Measurements from ENCODE around the gene TNPO3.
A peak's percentile ranks its signal among the peaks of the same experiment; 100 is the strongest.

The TNPO3 gene

GRCh38 chr7:128934361-128935341 is 120.3 kb downstream of the TNPO3 start:
- H4K20me1 ChIP-seq, result peaks cover 0 to 7% (median 0%) of the 10 kb centered on the region in 11 experiments; a peak in 5 of 22 replicates
- peaks cover 18 to 57% (median 51%) of the 10 kb centered on the region in 11 experiments; a peak in 21 of 22 replicates for H3K27me3 ChIP-seq
- H3K9ac ChIP-seq, result peak overlapping the region in 2 of 11 experiments; percentile 12 to 18; a peak in 2 of 22 replicates
- H3K9me3 ChIP-seq (replicated peaks in 1 of 11), result no peaks in the 10 kb centered on the region
- peak overlapping the region in 5 of 11 experiments; percentile 16 to 53 (median 42); a peak in 6 of 22 replicates for H3K27ac ChIP-seq
- H3K4me1 ChIP-seq, result peaks cover 53 to 79% (median 62%) of the 10 kb centered on the region in 10 experiments
- no peak for TF ChIP-seq Cebpa-rat (IDR thresholded peaks at IDR 0.05)
- H3K36me3 ChIP-seq, result no peaks in the 10 kb centered on the region
- peak overlapping the region; percentile 17 to 98 (median 82); a peak in 21 of 22 replicates for H3K4me2 ChIP-seq
- peak overlapping the region in 1 of 10 experiments; percentile 33; a peak in 3 of 20 replicates for H3K4me3 ChIP-seq

- H3K9me3 ChIP-seq (replicated peaks in 1 of 11), result no peaks in the 10 kb centered on the region
- TF ChIP-seq Cebpa-rat (IDR thresholded peaks at IDR 0.05), result no peak
Observed at GRCh38 chr7:128933180-128933891, 121.6 kb downstream of the TNPO3 start.

GRCh38 chr7:128932862-128933179 is 122.1 kb downstream of the TNPO3 start:
- TF ChIP-seq Cebpa-rat (IDR thresholded peaks at IDR 0.05), result no peak
- no peaks in the 10 kb centered on the region for H3K9me3 ChIP-seq (replicated peaks in 1 of 11)
- H3K4me2 ChIP-seq, result peak overlapping the region; percentile 69 to 98 (median 82)
- H3K9ac ChIP-seq, result 0 out of 22 replicates have a peak overlapping the region, but pooled peaks of 1 of the 11 experiments have one; percentile 26
- H3K36me3 ChIP-seq, result no peaks in the 10 kb centered on the region
- peaks cover 18 to 39% (median 33%) of the 10 kb centered on the region in 11 experiments; a peak in 21 of 22 replicates for H3K27me3 ChIP-seq
- peak overlapping the region in 10 of 11 experiments; percentile 13 to 69 (median 49); a peak in 14 of 22 replicates for H3K27ac ChIP-seq
- peak overlapping the region in 2 of 10 experiments; percentile 0 to 14; a peak in 2 of 20 replicates for H3K4me3 ChIP-seq
- peaks cover 35 to 65% (median 44%) of the 10 kb centered on the region in 10 experiments for H3K4me1 ChIP-seq
- H4K20me1 ChIP-seq, result peaks cover 0 to 4% (median 0%) of the 10 kb centered on the region in 11 experiments; a peak in 2 of 22 replicates

More at GRCh38 chr7:128933180-128933891, 121.6 kb downstream of the TNPO3 start:
- peak overlapping the region in 5 of 10 experiments; percentile 3 to 33 (median 14); a peak in 4 of 20 replicates for H3K4me3 ChIP-seq
- H3K4me2 ChIP-seq, result peak overlapping the region; percentile 69 to 98 (median 82)
- H3K36me3 ChIP-seq, result no peaks in the 10 kb centered on the region
- H3K27ac ChIP-seq, result peak overlapping the region in 10 of 11 experiments; percentile 16 to 69 (median 49); a peak in 17 of 22 replicates
- peak overlapping the region in 3 of 11 experiments; percentile 1 to 40 (median 26); a peak in 2 of 22 replicates for H3K9ac ChIP-seq
- peaks cover 0 to 5% (median 0%) of the 10 kb centered on the region in 11 experiments; a peak in 5 of 22 replicates for H4K20me1 ChIP-seq
- H3K4me1 ChIP-seq, result peaks cover 40 to 66% (median 49%) of the 10 kb centered on the region in 10 experiments
- peaks cover 18 to 44% (median 38%) of the 10 kb centered on the region in 11 experiments; a peak in 21 of 22 replicates for H3K27me3 ChIP-seq

GRCh38 chr7:128931965-128932861 is 122.7 kb downstream of the TNPO3 start:
- peaks cover 0 to 1% (median 0%) of the 10 kb centered on the region in 11 experiments; a peak in 1 of 22 replicates for H4K20me1 ChIP-seq
- H3K9me3 ChIP-seq (replicated peaks in 1 of 11), result no peaks in the 10 kb centered on the region
- peak overlapping the region; percentile 69 to 98 (median 82) for H3K4me2 ChIP-seq
- no peak overlapping the region for H3K9ac ChIP-seq
- H3K27ac ChIP-seq, result peak overlapping the region in 10 of 11 experiments; percentile 13 to 69 (median 49); a peak in 12 of 22 replicates
- no peak for TF ChIP-seq Cebpa-rat (IDR thresholded peaks at IDR 0.05)
- H3K27me3 ChIP-seq, result peaks cover 16 to 33% (median 26%) of the 10 kb centered on the region in 11 experiments; a peak in 21 of 22 replicates
- H3K36me3 ChIP-seq, result no peaks in the 10 kb centered on the region
- H3K4me3 ChIP-seq, result peak overlapping the region in 2 of 10 experiments; percentile 0 to 14; a peak in 2 of 20 replicates
- peaks cover 29 to 60% (median 38%) of the 10 kb centered on the region in 10 experiments for H3K4me1 ChIP-seq

- Histone ChIP-seq H4K20me1 (no peaks in the 10 kb centered on the region), H3K9me3 (replicated peaks in 1 of 11) (no peaks in the 10 kb centered on the region), H3K27me3 (peaks cover 7 to 23% (median 17%) of the 10 kb centered on the region in 11 experiments; a peak in 21 of 22 replicates), H3K9ac (no peak overlapping the region), H3K36me3 (no peaks in the 10 kb centered on the region), H3K4me2 (peak overlapping the region in 7 of 11 experiments; percentile 6 to 98 (median 77); a peak in 7 of 22 replicates), H3K27ac (no peak overlapping the region), H3K4me3 (no peak overlapping the region), H3K4me1 (peaks cover 36 to 54% (median 44%) of the 10 kb centered on the region in 10 experiments)
- TF ChIP-seq Cebpa-rat (IDR thresholded peaks at IDR 0.05), result no peak
Observed at GRCh38 chr7:128931190-128931798, 123.6 kb downstream of the TNPO3 start.

- Histone ChIP-seq H3K9me3 (replicated peaks in 1 of 11) (no peaks in the 10 kb centered on the region), H3K4me1 (peaks cover 36 to 48% (median 40%) of the 10 kb centered on the region in 10 experiments), H3K27me3 (peaks cover 0 to 2% (median 0%) of the 10 kb centered on the region in 11 experiments; a peak in 2 of 22 replicates), H3K4me2 (no peak overlapping the region), H3K27ac (no peak overlapping the region), H3K36me3 (no peaks in the 10 kb centered on the region), H3K4me3 (no peak overlapping the region), H3K9ac (no peak overlapping the region), H4K20me1 (no peaks in the 10 kb centered on the region)
- no peak for TF ChIP-seq Cebpa-rat (IDR thresholded peaks at IDR 0.05)
Observed at GRCh38 chr7:128928882-128929788, 125.8 kb downstream of the TNPO3 start.
